Umbilical cord (tissue), 2 donors: ENCODE measurements around the gene KLHL30. TPM values are rescaled to one million over a fixed set of nuclear protein-coding genes. Genes with fewer than 3 reads are reported as not detected.
"Not testable (repeated sequence)": the region's sequence is repeated elsewhere in the genome, so short reads cannot be mapped to it uniquely, and the experiment has no call there.

Experiments
- DNase-seq: peaks from one replicate; pipeline ENCODE4 v3.0.0-alpha.2; 2015; ENCODE audit warnings: low spot score
- total RNA-seq: library from RNA; depleted of rRNA; stranded (reverse); fragments of >200 nt; gene quantifications from one replicate; pipeline ENCODE4 v1.2.3, GENCODE V29; 2014; ENCODE audit warnings: low replicate concordance; ENCODE audit not compliant: insufficient read depth

Gene KLHL30
- total RNA-seq, 1 donor from 2014 or later: 5.1 TPM

GRCh38 chr2:238102865-238103264 lies 35.6 kb upstream of the KLHL30 start:
- DNase-seq: no peak

GRCh38 chr2:238103465-238104225 lies 34.8 kb upstream of the KLHL30 start:
- no peak for DNase-seq

- no peak for DNase-seq
Measured at GRCh38 chr2:238104226-238104690, 34.2 kb upstream of the KLHL30 start.

GRCh38 chr2:238104691-238105371 lies 33.6 kb upstream of the KLHL30 start:
- DNase-seq: no peak

- no peak for DNase-seq
Measured at GRCh38 chr2:238105506-238106338, 32.7 kb upstream of the KLHL30 start.

- no peak for DNase-seq
Measured at GRCh38 chr2:238106339-238106697, 32.1 kb upstream of the KLHL30 start.

- DNase-seq: no peak
Measured at GRCh38 chr2:238106698-238107524, 31.6 kb upstream of the KLHL30 start.

- no peak for DNase-seq
Measured at GRCh38 chr2:238107525-238108422, 30.7 kb upstream of the KLHL30 start.

- no peak for DNase-seq
Measured at GRCh38 chr2:238108423-238109183, 29.9 kb upstream of the KLHL30 start.

GRCh38 chr2:238113611-238114010 lies 24.9 kb upstream of the KLHL30 start:
- DNase-seq: no peak

GRCh38 chr2:238114331-238114841 lies 24.1 kb upstream of the KLHL30 start:
- no peak for DNase-seq

GRCh38 chr2:238114851-238115660 lies 23.4 kb upstream of the KLHL30 start:
- DNase-seq: no peak

GRCh38 chr2:238115709-238116108 lies 22.8 kb upstream of the KLHL30 start:
- not testable (repeated sequence) for DNase-seq

GRCh38 chr2:238116298-238117198 lies 21.9 kb upstream of the KLHL30 start:
- no peak for DNase-seq

GRCh38 chr2:238117199-238118154 lies 21.0 kb upstream of the KLHL30 start:
- DNase-seq: no peak
